GM20431 (cell line): ENCODE measurements around the gene STUM.

ENCODE experiments used
- in situ Hi-C: fragments of 300-500 bp; cut with MseI, MboI; formaldehyde crosslinking; loops from one replicate; pipeline ENCODE4 v1.15.0; 2020; ENCODE audit warnings: low sequenced_read_pairs; ENCODE audit not compliant: unreplicated experiment

STUM gene

DNA sequence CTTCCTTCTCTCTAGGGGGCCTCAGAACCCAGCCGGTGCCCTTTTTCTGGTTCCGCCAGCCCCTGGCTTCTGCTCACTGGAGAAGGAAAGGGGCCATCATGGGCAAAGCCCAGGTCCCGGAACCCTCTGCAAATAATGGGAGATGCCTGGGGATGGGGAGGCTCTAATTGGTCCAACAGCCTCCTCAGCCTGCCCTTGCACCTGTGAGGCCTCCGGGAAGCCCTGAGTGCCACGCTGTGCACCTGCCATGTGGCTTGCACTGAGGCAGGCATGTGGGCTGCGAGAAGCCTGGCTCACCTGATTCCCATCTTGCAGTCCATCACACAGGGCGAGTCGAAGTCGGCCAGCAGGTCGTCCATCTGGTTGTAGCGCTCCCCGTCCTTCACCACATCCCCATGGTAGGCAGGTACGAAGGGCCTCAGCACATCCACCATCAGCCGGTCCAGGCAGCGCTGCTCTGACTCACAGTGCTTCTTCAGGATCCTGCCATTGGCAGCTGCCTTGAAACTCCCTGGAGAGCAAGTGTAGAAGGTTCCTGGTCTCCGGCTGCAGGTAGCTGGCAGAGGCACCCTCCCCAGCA lies 98.4 kb downstream of the STUM start:
- in situ Hi-C loops = no loop called here

DNA sequence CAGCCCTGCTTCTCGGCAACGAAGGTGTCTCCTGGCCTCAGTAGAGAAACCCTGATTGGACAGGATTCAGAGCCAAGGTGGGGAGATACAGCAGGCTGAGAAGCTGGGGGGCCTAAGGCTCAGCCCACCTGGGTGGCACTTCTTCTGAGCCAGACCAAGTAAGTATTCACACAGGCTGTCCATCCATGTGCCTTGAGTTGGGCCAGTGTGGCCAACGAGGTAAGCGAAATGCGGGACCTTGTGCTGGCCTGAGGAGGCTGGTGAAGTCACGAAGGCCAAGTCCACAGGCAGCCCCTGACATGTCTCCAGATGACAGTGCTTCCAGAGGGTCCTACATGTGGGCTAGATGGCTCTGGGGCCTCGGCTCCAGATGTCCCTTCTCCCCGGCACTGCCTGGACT lies 99.2 kb downstream of the STUM start:
- in situ Hi-C loops = no loop called here

DNA sequence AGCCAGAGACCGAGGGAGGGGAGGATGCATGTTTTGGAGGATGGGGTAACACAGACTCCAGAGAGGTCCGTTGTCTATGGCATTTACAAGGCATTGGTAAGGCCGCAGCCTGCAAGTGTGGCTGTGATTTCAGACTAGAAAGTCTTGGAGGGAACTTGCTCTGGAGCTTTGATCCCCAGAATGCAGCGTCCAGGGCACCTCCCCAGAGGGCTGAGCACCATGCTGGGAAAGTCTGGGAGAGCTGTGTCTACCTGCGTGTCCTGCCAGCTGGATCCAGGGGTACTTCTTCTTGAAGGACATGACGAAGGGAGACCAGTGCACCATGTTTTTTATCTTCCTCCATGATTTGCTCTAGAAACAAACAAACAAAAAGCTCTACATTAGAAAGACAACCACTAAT lies 99.9 kb downstream of the STUM start:
- in situ Hi-C loops = no loop called here

DNA sequence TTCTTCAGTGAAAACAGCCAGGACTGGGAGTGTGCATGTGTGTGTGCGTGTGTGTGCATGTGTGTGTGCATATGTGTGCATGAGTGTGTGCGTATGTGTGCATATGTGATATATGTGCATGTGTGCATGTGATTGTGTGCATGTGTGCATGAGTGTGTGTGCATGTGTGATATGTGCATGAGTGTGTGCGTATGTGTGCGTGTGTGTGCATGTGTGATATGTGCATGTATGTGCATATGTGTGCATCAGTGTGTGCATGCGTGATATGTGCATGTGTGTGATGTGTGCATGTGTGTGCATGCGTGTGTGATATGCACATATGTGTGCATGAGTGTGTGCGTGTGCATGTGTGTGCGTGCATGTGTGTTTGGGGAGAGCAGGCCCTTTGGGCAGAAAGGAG lies 100.7 kb downstream of the STUM start:
- in situ Hi-C loops = no loop called here

DNA sequence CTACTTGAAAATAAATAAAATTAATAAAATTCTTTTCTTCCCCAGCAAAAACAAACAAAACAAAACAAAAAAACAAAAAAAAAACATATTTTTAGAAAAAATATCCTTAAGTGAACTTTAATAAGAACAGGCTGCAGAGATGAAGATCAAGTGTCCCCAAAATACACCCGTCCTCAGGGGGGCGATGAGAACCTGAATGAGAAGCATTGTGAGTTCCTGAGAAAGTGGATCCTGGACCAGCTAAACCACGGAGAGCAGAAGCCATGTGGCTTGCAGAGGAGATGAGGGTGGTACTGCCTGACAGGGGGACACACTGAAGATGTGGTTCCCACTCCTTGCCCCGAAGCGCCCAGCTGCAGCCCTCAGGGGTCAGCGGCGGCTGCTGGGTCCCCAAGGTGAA lies 101.2 kb downstream of the STUM start:
- in situ Hi-C loops = no loop called here

DNA sequence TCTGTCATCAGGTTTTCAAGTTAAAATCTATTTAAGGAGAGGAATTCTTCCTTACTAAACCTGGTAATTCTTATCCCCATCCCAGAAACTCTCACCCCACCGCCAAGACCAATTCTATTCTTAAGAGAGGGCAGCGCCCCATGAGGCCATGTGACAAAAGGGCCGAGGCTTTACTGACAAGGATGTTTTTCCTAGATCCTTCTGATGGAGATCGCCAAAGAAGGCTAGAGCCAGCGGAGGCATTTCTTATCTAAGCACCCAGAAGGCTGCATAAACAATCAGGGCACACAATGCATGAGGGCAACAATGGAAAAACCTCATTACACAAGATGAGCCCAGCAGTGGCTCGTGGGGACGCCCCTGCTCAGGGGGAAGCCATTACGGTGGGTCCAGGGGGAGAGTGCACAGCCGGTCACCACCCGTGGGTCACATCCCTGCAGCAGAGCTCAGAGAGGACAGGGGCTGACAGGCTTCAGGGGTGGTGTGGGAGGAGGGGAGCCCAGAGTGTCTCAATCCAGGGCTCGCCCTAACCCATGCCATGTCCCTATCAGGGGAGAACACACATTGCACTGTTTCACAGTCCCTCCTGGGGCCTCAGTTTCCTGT lies 101.8 kb downstream of the STUM start:
- in situ Hi-C loops = no loop called here

DNA sequence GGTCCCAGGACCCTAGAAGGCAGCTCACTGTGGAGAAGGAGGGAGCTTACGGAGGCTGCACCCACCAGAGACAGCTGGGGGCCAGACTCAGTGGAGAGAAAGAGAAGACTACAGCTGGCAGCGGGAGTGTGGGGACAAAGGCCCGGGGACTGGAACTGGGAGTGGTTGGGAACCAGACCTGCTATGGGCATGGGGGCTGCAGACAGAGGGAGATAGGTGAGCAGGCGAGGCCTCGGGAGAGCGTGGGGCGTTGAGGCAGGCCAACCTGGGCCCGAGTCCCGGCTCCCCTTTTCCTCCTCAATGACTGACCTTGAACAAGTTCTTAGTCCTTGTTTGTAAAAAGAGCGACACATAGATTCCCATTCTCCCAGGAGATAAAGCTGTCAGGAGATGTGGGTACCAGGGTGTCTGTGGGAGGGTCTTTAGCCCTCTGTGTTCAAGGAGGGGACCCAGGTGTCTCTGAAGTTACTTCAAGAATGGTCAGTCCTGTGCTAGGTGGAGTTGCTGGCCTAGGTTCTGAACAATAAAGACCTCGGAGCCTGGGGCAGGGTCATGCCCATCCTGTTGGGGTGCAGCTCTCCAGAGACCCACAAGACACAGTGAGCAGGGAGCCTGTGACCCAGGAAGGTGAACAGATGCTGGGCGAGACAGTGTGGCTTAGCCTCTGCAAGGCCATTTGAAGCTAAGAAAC lies 102.6 kb downstream of the STUM start:
- in situ Hi-C loops = no loop called here

DNA sequence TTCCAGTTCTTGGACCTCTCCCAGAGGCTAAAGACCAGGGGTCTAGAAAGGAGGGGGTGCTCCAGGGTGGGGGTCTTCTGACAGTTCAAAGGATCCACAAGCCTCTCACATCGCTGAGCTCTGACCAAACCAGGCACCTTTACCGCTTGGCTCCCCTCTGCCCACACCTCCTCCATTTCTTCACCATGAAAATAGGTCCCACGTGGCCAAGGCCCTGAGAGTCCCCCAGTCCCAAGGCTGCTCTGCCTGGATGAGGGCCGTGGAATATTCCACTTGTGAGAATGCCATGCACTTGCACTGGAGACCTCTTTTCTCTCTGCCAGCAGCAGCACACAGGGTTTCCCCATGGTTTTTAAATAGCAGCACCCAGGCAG lies 103.2 kb downstream of the STUM start:
- in situ Hi-C loops = no loop called here

DNA sequence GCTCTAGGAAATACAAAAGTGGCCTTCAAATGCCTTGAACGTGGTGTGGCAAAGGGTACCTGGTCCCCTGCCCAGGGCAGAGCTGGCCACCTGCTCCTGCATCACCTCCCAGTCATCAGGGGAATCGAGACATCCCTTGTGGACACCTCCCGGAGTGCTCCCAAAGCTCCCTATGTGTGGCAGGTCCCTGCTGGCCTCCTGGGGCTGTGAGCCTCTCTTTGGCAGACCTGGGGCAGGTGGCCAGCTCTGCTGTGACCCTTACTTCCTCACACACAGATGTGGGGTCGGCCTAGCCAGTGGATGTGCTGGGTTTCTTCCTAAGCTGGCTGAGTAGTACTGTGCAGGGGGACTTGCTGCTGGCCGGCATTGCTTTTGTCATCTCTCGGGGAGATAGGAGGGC lies 104.0 kb downstream of the STUM start:
- in situ Hi-C loops = no loop called here

DNA sequence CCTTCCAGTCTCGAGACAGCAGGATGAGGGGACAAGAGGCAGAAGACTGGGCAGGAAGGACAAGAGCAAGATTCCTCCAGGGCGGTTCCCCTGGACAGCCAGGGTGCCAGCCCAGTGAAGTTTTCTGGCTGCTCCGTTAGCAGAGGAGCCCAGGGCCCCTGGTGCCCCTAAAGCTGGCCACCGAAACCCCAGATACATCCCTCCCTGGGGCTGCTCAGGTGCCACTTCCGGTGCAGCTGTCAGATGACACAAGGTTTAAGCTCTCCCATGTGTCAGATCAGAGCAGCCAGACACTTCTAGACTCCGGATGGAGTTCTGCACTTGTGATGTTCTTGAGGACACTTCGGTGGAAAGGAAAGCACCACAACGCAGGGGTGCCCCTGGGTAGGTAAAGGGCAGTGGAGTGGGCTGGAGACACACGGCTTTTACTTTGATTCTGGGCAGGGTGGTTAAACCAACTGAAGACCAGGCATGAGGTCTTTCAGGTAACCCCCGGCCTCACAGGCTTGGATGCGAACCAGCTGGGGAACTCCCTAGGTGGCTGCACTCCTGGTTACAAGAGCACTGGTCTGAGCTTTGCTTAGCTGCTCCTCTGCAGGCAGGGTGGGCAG lies 104.9 kb downstream of the STUM start:
- in situ Hi-C loops = no loop called here

DNA sequence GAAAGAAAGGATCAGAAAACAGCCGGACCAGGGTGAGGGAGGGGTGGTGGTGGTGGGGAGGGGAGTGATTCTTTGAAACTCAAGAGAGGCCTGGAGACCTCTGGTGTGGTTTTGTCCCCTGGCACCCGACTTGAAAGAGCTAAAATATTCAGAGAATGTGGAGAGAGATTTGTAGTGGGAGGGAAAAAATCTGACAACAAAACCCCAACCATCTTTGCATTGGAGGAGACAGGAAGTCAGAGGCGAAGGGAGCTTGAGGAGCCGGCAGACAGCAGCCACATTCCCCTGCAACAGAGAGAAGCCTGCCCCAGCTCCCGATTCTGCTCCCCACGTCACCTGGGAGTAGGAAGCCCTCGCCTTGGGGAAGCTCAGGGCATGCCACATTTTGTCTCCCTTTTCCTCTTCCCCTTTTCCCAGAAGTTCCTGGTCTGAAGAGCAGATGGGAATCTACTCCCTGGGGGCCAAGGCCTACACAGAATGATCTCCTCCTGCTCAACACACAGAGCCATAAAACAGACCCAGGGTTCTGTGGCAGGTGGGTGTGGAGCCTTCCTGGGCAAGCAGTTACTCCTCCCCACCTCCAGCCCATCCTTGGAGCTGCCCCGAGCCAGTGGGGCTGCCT lies 105.6 kb downstream of the STUM start:
- in situ Hi-C loops = no loop called here

DNA sequence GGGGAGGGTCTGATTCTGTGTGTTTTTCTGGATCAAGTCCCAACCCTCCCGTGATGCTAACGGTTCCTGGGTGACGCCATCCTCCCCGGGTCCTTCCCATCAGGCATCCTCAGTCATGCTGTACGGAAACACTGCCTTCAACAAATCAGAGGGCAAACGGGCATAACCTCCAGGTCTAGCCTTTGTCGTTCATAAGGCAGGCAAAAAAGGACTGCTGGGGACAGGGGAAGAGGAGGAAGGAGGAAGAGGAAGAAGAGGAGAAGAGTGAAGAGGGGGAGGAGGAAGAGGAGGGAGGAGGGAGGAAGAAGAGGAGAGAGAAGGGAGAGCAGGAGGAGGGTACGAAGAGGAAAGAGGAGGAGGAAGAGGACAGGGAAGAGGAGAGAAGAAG lies 106.1 kb downstream of the STUM start:
- in situ Hi-C loops = no loop called here

DNA sequence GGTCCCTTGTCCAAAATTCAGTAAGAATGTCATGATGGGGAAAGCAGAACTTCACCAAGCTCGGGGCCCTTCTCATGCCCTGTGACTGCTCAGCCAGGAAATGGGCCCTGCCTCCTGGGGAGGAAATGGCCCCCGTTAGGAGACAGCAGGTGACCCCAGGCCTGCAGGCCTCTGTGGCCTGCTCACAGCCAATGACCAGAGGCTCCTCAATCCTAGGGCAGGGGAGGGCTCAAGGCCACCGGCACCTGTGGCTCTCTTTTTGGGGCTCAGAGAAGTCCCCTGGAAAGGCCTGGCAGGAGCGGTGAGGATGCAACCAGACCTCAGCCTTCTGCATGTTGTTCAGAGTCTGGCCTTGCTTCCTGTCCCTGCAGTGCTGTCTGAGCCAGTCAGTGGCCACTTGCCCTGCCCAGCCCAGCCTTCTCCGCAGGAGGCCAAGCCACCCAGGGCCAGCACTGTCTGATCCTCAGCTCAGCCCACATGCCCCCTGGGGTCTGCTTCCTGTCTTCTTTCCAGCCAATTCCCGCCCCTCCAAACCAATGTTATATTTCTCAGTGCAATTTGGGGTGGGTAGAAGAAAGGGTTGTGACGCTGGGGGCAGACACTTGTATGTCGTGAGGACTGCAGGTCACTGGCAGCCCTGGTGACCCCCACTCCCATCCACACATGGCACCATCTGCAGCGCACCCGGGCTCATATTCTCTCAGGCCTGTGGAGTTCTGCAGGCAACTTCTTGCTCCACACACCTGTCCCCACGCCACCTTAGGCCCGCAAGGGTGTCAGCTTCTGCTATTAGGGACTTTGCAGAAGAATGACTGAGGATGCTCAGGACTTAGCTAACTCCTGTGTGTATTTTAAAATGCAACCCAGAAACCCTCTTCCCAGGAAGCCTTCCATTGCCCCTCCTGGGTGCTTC lies 106.9 kb downstream of the STUM start:
- in situ Hi-C loops = no loop called here

DNA sequence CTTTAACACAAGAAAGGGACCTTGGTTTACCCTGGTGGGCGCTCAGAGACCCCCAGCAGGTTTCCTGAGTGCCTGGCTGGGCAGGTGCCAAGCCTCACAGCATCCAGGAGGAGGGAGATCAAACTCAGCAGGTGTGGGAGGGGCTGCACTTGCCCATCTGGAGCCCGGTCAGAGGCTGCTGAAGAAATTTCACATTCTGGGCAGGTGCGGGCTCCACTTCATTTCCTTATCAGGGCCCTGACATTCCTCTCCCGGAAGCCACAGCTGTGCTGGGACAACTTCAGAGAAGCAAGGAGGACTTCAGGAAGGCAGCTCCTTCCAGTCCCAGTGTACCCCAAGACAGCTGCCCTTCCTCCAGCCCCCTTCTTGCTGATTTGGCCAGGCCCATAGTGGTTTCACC lies 107.6 kb downstream of the STUM start:
- in situ Hi-C loops = no loop called here

DNA sequence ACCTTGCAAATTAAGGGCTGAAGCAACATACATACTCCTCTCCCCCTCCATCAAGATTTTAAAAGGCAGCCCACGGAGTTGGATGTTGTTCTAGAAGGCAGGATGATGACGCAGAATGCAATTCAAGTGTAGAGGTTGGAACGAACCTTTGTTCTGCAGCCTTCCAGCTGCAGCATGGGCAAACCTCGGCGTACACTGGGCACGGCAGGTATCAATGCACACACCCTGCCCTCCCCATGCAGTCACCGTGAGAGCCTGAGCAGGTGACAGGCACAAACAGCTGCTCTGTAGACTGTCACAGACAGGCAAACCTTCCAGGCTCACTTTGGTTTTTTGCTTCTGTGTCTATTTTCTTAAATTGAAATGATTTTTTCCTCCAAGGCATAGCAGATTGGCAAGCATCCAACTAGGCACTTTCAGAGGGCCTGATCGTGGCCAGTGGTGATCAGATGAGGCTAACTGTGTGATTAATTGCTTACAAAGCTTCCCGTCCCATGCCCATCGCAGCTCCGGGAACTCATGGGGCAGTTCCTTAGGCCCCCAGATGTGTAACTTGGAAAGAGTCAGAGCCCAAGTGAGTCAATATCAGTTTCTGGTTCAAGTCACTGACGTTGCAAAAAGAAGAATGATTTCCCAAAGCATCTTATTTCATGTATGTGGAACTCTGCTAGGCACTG lies 108.2 kb downstream of the STUM start:
- in situ Hi-C loops = no loop called here

DNA sequence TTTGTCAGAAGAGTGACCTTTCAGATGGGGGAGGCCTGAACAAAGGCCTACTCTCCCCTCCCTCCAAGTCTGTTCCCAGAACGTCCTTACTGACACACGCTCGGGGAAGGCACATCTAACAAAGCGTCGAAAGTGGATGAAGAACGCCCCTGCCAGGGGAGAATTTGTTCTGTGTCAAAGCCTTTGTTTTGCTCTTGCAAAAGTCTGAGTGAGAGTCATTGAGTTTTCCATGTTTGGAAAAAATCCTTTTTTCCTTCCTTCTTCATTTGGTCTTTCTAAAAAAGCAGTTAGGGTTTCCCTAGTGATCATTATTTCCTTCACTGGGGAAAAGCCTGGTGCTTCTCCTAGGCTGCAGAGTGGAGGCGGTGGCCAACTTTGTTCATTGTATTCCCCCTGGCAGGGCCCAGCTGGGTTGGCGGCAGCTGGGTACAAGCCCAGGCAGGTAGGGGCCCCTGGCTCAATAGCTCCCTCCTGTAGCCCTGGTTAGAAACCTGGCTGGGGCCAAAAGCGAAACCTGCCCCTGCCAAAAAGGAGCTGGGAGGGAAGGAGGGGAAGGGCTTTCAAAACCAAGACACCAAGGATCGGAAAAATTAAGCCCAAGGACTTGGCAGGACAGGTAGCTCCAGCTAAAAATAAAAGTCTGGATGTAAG lies 109.5 kb downstream of the STUM start:
- in situ Hi-C loops = no loop called here

DNA sequence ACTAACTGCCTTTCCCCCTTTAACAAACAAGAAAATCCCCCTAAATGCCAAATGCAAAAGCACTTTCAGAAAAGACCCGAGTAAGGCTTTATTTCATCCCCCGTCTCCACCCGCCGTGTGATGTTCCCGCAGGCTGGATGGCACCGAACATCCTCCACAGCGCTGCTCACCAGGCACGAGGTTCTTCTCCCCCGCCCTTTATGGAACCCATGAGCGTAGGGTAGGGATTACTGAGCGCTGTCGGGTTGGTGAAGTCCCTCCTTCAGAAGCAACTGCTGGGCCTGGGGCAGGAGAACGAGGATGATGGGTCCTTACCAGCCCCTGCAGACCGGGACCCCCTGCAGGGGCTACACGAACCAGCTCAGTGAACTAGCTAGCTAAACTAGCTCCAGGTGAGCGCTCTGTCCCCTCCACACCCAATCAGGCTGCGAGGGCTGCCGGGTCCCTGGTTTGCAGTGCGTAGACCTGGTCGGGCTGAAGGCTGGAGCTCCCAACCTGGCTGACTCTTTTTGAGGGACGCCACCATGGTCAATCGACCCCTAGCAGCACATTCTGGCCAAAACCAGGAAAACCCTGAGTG lies 110.1 kb downstream of the STUM start:
- in situ Hi-C loops = no loop called here
